PC-3 (cell line): ENCODE measurements around the gene SCN8A.

Experiments
- EZH2 ChIP-seq: fragments of 300-600 bp; sonication (generic); IDR thresholded peaks from one replicate; pipeline ENCODE4 v1.6.1; 2017; ENCODE audit warnings: antibody characterized with exemption, mild to moderate bottlenecking, low read length; ENCODE audit not compliant: unreplicated experiment
- EZH2phosphoT487 ChIP-seq: fragments of 300-600 bp; sonication (generic); IDR thresholded peaks from 2 replicates; pipeline ENCODE4 v1.6.1; 2018; ENCODE audit warnings: mild to moderate bottlenecking, antibody characterized with exemption, low read length, borderline replicate concordance
- TF ChIP-seq, protein P1 (sequence below): fragments of 300-600 bp; sonication (generic); conservative IDR thresholded peaks from 2 replicates; pipeline ENCODE4 v1.5.1; 2017; ENCODE audit warnings: antibody characterized with exemption, low read depth, mild to moderate bottlenecking, low read length

DNA sequence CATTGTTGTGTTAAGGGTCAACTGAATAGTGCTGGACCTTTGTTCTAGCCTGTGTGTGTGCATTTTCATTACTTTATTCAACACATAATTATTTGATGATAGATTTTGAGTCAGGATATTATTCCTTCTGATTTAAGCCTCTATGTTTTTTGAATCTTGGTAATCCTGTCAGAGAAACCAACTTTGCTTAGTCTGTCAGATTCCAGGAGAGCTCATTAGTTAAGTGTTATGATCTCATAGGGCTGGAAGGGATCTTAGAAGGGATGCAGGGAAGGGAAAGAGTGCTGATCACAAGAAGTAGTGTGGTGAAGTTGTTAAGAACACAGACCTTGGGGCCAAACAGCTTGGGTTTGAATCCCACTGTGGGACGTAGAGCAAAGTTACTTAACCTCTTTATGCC lies 52.9 kb downstream of the SCN8A start:
- TF ChIP-seq, protein P1, sequence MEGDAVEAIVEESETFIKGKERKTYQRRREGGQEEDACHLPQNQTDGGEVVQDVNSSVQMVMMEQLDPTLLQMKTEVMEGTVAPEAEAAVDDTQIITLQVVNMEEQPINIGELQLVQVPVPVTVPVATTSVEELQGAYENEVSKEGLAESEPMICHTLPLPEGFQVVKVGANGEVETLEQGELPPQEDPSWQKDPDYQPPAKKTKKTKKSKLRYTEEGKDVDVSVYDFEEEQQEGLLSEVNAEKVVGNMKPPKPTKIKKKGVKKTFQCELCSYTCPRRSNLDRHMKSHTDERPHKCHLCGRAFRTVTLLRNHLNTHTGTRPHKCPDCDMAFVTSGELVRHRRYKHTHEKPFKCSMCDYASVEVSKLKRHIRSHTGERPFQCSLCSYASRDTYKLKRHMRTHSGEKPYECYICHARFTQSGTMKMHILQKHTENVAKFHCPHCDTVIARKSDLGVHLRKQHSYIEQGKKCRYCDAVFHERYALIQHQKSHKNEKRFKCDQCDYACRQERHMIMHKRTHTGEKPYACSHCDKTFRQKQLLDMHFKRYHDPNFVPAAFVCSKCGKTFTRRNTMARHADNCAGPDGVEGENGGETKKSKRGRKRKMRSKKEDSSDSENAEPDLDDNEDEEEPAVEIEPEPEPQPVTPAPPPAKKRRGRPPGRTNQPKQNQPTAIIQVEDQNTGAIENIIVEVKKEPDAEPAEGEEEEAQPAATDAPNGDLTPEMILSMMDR = no peak
- no peak for TF ChIP-seq EZH2phosphoT487
- no peak for TF ChIP-seq EZH2
